GM18907 (cell line): ENCODE results near the gene NIPAL1.

ENCODE experiments used
- ATAC-seq: cut with Tn5 transposase; IDR thresholded peaks from one replicate; pipeline ENCODE4 v1.9.1; 2021; ENCODE audit warnings: mild to moderate bottlenecking, moderate library complexity; ENCODE audit not compliant: unreplicated experiment

NIPAL1 gene

GRCh38 chr4:48024522-48024921, 8.0 kb downstream of the NIPAL1 start:
- ATAC-seq: no peak

GRCh38 chr4:48025005-48025404, 8.4 kb downstream of the NIPAL1 start:
- ATAC-seq: no peak

GRCh38 chr4:48027653-48028052, 11.1 kb downstream of the NIPAL1 start:
- peak; percentile 85 for ATAC-seq

GRCh38 chr4:48028696-48029095, 12.1 kb downstream of the NIPAL1 start:
- no peak for ATAC-seq

- no peak for ATAC-seq
Measured at GRCh38 chr4:48030470-48030869, 13.9 kb downstream of the NIPAL1 start.

GRCh38 chr4:48031802-48032525, 15.4 kb downstream of the NIPAL1 start:
- ATAC-seq: no peak

- ATAC-seq: no peak
Measured at GRCh38 chr4:48032721-48033120, 16.1 kb downstream of the NIPAL1 start.

GRCh38 chr4:48033412-48033811, 16.8 kb downstream of the NIPAL1 start:
- no peak for ATAC-seq

GRCh38 chr4:48033825-48034413, 17.3 kb downstream of the NIPAL1 start:
- ATAC-seq: peak; percentile 55

- no peak for ATAC-seq
Measured at GRCh38 chr4:48035952-48036351, 19.4 kb downstream of the NIPAL1 start.

- ATAC-seq: no peak
Measured at GRCh38 chr4:48037117-48037462, 20.5 kb downstream of the NIPAL1 start.

GRCh38 chr4:48038666-48039065, 22.1 kb downstream of the NIPAL1 start:
- ATAC-seq: no peak

- no peak for ATAC-seq
Measured at GRCh38 chr4:48039561-48039960, 23.0 kb downstream of the NIPAL1 start.

GRCh38 chr4:48041535-48042137, 25.1 kb downstream of the NIPAL1 start:
- ATAC-seq: no peak

GRCh38 chr4:48042979-48043461, 26.4 kb downstream of the NIPAL1 start:
- ATAC-seq: no peak

GRCh38 chr4:48043504-48043903, 26.9 kb downstream of the NIPAL1 start:
- ATAC-seq: no peak

GRCh38 chr4:48044298-48044697, 27.7 kb downstream of the NIPAL1 start:
- no peak for ATAC-seq

GRCh38 chr4:48046059-48046458, 29.5 kb downstream of the NIPAL1 start:
- ATAC-seq: no peak

GRCh38 chr4:48047421-48047844, 30.9 kb downstream of the NIPAL1 start:
- peak; percentile 99 for ATAC-seq

GRCh38 chr4:48047896-48048295, 31.3 kb downstream of the NIPAL1 start:
- ATAC-seq: peak; percentile 24

- ATAC-seq: no peak
Measured at GRCh38 chr4:48049483-48049882, 32.9 kb downstream of the NIPAL1 start.

GRCh38 chr4:48051078-48051477, 34.5 kb downstream of the NIPAL1 start:
- ATAC-seq: no peak
